K562 (cell line): Measurements from ENCODE around the gene WDR83. TPM values are rescaled to one million over a fixed set of nuclear protein-coding genes. Genes with fewer than 3 reads are reported as not detected.

ENCODE experiments used
- ATF1 ChIP-seq, 2 experiments: fragments of 450-650 bp in 1 of 2; IDR thresholded peaks; 2 replicates each; pipeline ENCODE4 v1.6.1; 2016; ENCODE audit warnings: missing compliant biosample characterization in 1 of 2, missing genetic modification characterization in 1 of 2
- CBX2 ChIP-seq: fragments of 200-600 bp; sonication (generic); IDR thresholded peaks from one replicate; pipeline ENCODE4 v1.6.1; 2012; ENCODE audit warnings: mild to moderate bottlenecking, low read length, inconsistent platforms; ENCODE audit not compliant: insufficient read depth, poor library complexity, severe bottlenecking
- EP300 ChIP-seq: IDR thresholded peaks from 2 replicates; pipeline ENCODE4 v1.6.1; 2012; ENCODE audit warnings: low read length, improper control_type of control experiment
- HDAC3 ChIP-seq: fragments of 450-650 bp; IDR thresholded peaks from 2 replicates; pipeline ENCODE4 v1.6.1; 2018; ENCODE audit warnings: borderline replicate concordance, mild to moderate bottlenecking, moderate library complexity; ENCODE audit not compliant: partially characterized antibody
- HDGF ChIP-seq: fragments of 450-650 bp; IDR thresholded peaks from 2 replicates; pipeline ENCODE4 v1.6.1; 2016
- KDM5B ChIP-seq: fragments of 200-600 bp; sonication (generic); IDR thresholded peaks from 2 replicates; pipeline ENCODE4 v1.6.1; 2012; ENCODE audit warnings: low read depth, mild to moderate bottlenecking, moderate library complexity, low read length, control low read depth, inconsistent platforms; ENCODE audit not compliant: insufficient replicate concordance
- SMC3 ChIP-seq: conservative IDR thresholded peaks from 2 replicates; pipeline ENCODE4 v1.6.1; 2011; ENCODE audit warnings: low read depth, low read length, improper control_type of control experiment; ENCODE audit not compliant: insufficient read depth
- SP1 ChIP-seq: sonication (generic); formaldehyde crosslinking; IDR thresholded peaks from 2 replicates; pipeline ENCODE4 v1.8.1; 2022; ENCODE audit warnings: mild to moderate bottlenecking, missing genetic modification reagents
- ZC3H4 ChIP-seq: sonication (generic); formaldehyde crosslinking; IDR thresholded peaks from 2 replicates; pipeline ENCODE4 v1.9.0; 2021; ENCODE audit warnings: missing genetic modification reagents, borderline replicate concordance
- polyA plus RNA-seq, 8 experiments: library from polyadenylated mRNA; depleted of rRNA in 4 of 8; stranded (reverse) in 5 of 8; unstranded in 3 of 8; fragments of >200 nt; fragmentation: Nextera tagmentation in 2 of 8; fragmentation: Illumina TruSeq in 1 of 8; extraction: Ambion mirVana in 2 of 8; extraction: Trizol in 1 of 8; gene quantifications; 2 replicates each; pipeline versions ENCODE4 v1.2.1 to v1.2.3, GENCODE V29; 2011 to 2014; ENCODE audit warnings: inconsistent platforms in 1 of 8, missing spikeins in 1 of 8
- total RNA-seq, 7 experiments: library from RNA; depleted of rRNA in 6 of 7; stranded (reverse); fragments of >200 nt in 6 of 7; fragmentation: Illumina TruSeq in 2 of 7; extraction: Trizol in 2 of 7; gene quantifications; 2 replicates each; pipeline versions ENCODE4 v1.2.1 to v1.2.3, GENCODE V29; 2011 to 2021; ENCODE audit warnings: low replicate concordance in 1 of 7
- TF ChIP-seq, protein P1 (sequence below), 3 experiments: fragments of 200-800 bp in 1 of 3; fragments of 250-450 bp in 1 of 3; fragments of 450-650 bp in 1 of 3; sonication (Bioruptor Pico) in 1 of 3; sonication (Bioruptor generic) in 1 of 3; formaldehyde crosslinking in 1 of 3; IDR thresholded peaks; 2 replicates each; pipeline versions ENCODE4 v1.6.1 to v1.8.0; 2016 to 2022; ENCODE audit warnings: mild to moderate bottlenecking in 2 of 3, missing genetic modification characterization in 2 of 3, missing compliant biosample characterization in 1 of 3, moderate library complexity in 1 of 3
- TF ChIP-seq, protein P2 (sequence below): fragments of 450-650 bp; IDR thresholded peaks from 2 replicates; pipeline ENCODE4 v1.6.1; 2017; ENCODE audit warnings: antibody characterized with exemption, mild to moderate bottlenecking
- TF ChIP-seq, protein P3 (sequence below): fragments of 450-650 bp; formaldehyde crosslinking; IDR thresholded peaks from 2 replicates; pipeline ENCODE4 v1.4.0; 2020; ENCODE audit warnings: mild to moderate bottlenecking, moderate library complexity
- TF ChIP-seq, protein P4 (sequence below): fragments of 450-650 bp; formaldehyde crosslinking; IDR thresholded peaks from 2 replicates; pipeline ENCODE4 v1.4.0; 2022; ENCODE audit warnings: missing genetic modification characterization

WDR83 gene
- total and polyA plus RNA-seq, 9 of the 15 experiments (the other 6 are each of a cell fraction or from before 2014, with no cell fraction given) = 0.52 to 21.3 (median 4.2) TPM

DNA sequence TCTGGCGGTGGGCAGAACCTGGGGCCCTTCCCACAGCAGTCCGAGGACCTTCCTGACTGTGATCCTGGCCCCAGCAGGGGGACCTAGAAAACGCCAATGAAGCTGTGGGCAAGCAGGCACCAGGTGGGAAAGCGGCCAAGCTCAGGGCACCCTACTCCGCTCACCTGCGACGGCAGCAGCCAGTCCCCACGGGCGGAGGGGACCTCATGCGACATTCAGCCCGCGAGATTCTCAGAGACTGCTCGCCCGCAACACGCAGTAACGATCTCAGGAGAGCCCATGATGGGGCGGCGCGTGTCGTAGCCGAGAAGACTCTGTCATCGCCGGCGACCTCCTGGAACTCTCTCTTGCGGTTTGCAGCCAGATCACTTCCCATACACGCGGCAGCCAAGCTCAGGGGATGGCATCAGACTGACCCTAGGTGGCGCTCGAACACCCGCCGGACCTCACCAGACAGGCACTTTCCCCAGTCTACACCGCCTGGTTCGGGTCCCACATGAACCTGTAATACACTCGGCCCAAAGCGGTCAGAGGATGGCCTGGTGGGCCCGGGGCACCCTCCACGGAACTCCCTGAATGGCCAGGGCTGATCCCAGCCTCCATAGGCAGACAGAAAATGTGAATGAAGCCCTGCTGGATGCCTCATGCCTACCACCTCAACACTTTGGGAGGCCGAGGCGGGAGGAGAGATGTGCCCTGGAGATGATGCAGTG lies 26.6 kb upstream of the WDR83 start (continued):
- TF ChIP-seq, protein P1, sequence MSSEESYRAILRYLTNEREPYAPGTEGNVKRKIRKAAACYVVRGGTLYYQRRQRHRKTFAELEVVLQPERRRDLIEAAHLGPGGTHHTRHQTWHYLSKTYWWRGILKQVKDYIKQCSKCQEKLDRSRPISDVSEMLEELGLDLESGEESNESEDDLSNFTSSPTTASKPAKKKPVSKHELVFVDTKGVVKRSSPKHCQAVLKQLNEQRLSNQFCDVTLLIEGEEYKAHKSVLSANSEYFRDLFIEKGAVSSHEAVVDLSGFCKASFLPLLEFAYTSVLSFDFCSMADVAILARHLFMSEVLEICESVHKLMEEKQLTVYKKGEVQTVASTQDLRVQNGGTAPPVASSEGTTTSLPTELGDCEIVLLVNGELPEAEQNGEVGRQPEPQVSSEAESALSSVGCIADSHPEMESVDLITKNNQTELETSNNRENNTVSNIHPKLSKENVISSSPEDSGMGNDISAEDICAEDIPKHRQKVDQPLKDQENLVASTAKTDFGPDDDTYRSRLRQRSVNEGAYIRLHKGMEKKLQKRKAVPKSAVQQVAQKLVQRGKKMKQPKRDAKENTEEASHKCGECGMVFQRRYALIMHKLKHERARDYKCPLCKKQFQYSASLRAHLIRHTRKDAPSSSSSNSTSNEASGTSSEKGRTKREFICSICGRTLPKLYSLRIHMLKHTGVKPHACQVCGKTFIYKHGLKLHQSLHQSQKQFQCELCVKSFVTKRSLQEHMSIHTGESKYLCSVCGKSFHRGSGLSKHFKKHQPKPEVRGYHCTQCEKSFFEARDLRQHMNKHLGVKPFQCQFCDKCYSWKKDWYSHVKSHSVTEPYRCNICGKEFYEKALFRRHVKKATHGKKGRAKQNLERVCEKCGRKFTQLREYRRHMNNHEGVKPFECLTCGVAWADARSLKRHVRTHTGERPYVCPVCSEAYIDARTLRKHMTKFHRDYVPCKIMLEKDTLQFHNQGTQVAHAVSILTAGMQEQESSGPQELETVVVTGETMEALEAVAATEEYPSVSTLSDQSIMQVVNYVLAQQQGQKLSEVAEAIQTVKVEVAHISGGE (CRISPR knock-in tag; IDR thresholded peaks at IDR 0.05) = no peak
- TF ChIP-seq ZC3H4 = no peak
- TF ChIP-seq CBX2 = no peak
- TF ChIP-seq, protein P2, sequence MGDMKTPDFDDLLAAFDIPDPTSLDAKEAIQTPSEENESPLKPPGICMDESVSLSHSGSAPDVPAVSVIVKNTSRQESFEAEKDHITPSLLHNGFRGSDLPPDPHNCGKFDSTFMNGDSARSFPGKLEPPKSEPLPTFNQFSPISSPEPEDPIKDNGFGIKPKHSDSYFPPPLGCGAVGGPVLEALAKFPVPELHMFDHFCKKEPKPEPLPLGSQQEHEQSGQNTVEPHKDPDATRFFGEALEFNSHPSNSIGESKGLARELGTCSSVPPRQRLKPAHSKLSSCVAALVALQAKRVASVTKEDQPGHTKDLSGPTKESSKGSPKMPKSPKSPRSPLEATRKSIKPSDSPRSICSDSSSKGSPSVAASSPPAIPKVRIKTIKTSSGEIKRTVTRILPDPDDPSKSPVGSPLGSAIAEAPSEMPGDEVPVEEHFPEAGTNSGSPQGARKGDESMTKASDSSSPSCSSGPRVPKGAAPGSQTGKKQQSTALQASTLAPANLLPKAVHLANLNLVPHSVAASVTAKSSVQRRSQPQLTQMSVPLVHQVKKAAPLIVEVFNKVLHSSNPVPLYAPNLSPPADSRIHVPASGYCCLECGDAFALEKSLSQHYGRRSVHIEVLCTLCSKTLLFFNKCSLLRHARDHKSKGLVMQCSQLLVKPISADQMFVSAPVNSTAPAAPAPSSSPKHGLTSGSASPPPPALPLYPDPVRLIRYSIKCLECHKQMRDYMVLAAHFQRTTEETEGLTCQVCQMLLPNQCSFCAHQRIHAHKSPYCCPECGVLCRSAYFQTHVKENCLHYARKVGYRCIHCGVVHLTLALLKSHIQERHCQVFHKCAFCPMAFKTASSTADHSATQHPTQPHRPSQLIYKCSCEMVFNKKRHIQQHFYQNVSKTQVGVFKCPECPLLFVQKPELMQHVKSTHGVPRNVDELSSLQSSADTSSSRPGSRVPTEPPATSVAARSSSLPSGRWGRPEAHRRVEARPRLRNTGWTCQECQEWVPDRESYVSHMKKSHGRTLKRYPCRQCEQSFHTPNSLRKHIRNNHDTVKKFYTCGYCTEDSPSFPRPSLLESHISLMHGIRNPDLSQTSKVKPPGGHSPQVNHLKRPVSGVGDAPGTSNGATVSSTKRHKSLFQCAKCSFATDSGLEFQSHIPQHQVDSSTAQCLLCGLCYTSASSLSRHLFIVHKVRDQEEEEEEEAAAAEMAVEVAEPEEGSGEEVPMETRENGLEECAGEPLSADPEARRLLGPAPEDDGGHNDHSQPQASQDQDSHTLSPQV = no peak
- no peak for TF ChIP-seq HDAC3
- peak; percentile 58; the same call in 1 of the 2 replicates for TF ChIP-seq SMC3
- no peak for TF ChIP-seq EP300
- 0 out of 2 replicates have a peak, but pooled peaks have one; percentile 43 for TF ChIP-seq SP1 (CRISPR knock-in tag)
- TF ChIP-seq, protein P3, sequence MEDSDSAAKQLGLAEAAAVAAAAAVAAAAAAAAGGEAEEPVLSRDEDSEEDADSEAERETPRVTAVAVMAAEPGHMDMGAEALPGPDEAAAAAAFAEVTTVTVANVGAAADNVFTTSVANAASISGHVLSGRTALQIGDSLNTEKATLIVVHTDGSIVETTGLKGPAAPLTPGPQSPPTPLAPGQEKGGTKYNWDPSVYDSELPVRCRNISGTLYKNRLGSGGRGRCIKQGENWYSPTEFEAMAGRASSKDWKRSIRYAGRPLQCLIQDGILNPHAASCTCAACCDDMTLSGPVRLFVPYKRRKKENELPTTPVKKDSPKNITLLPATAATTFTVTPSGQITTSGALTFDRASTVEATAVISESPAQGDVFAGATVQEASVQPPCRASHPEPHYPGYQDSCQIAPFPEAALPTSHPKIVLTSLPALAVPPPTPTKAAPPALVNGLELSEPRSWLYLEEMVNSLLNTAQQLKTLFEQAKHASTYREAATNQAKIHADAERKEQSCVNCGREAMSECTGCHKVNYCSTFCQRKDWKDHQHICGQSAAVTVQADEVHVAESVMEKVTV (CRISPR knock-in tag) = no peak
- no peak for TF ChIP-seq ATF1 (CRISPR knock-in tag; IDR thresholded peaks at IDR 0.05)
- TF ChIP-seq ATF1 (tag; IDR thresholded peaks at IDR 0.05) = no peak
- TF ChIP-seq, protein P4, sequence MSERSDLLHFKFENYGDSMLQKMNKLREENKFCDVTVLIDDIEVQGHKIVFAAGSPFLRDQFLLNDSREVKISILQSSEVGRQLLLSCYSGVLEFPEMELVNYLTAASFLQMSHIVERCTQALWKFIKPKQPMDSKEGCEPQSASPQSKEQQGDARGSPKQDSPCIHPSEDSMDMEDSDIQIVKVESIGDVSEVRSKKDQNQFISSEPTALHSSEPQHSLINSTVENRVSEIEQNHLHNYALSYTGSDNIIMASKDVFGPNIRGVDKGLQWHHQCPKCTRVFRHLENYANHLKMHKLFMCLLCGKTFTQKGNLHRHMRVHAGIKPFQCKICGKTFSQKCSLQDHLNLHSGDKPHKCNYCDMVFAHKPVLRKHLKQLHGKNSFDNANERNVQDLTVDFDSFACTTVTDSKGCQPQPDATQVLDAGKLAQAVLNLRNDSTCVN = no peak
- TF ChIP-seq KDM5B = no peak
- TF ChIP-seq HDGF = no peak
